Measurements from ENCODE around the gene TMEM98. TPM values are rescaled to one million over a fixed set of nuclear protein-coding genes. Genes with fewer than 3 reads are reported as not detected.
"Not testable (repeated sequence)": the region's sequence is repeated elsewhere in the genome, so short reads cannot be mapped to it uniquely, and the experiment has no call there.

The TMEM98 gene
- total RNA-seq, 1 donor from 2014 or later = 50.6 TPM

DNA sequence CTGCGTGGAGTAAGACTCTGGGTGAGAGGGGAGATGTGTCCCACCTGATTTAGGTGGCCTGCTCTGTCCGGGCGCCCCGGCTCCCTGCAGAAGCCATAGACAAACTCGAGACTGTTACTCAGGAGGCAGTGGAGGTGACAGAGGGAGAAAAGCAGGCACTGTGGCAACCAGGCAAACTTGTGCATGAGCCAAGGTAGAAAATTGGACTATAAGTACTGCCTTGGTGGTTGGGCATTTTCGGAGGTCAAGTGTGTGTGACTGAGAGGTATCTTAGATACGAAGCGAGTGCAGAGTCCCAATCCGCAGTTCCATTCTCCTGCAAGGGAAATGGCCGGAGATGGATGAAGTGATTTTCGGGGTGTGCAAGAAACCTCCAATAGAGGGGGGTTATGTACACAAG lies 36.6 kb downstream of the TMEM98 start:
- no peaks in the 10 kb centered on the region for H3K9me3 ChIP-seq
- no peaks in the 10 kb centered on the region for H3K4me1 ChIP-seq
- intact Hi-C loops (cut with DNase I) = no loop called here
- no peak overlapping the region for H3K27ac ChIP-seq
- H3K27me3 ChIP-seq = no peaks in the 10 kb centered on the region
- no peak for DNase-seq (ENCODE audit: low spot score in 2 of 2)
- TF ChIP-seq, protein P1, sequence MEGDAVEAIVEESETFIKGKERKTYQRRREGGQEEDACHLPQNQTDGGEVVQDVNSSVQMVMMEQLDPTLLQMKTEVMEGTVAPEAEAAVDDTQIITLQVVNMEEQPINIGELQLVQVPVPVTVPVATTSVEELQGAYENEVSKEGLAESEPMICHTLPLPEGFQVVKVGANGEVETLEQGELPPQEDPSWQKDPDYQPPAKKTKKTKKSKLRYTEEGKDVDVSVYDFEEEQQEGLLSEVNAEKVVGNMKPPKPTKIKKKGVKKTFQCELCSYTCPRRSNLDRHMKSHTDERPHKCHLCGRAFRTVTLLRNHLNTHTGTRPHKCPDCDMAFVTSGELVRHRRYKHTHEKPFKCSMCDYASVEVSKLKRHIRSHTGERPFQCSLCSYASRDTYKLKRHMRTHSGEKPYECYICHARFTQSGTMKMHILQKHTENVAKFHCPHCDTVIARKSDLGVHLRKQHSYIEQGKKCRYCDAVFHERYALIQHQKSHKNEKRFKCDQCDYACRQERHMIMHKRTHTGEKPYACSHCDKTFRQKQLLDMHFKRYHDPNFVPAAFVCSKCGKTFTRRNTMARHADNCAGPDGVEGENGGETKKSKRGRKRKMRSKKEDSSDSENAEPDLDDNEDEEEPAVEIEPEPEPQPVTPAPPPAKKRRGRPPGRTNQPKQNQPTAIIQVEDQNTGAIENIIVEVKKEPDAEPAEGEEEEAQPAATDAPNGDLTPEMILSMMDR (IDR thresholded peaks at IDR 0.05) = no peak
- H3K36me3 ChIP-seq = no peaks in the 10 kb centered on the region
- H3K4me3 ChIP-seq = no peak overlapping the region

DNA sequence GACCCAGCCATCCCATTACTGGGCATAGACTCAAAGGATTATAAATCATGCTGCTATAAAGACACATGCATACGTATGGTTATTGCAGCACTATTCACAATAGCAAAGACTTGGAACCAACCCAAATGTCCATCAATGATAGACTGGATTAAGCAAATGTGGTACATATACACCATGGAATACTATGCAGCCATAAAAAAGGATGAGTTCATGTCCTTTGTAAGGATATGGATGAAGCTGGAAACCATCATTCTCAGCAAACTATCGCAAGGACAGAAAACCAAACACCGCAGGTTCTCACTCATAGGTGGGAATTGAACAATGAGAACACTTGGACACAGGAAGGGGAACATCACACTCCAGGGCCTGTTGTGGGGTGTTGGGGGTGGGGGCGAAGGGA lies 41.3 kb downstream of the TMEM98 start:
- H3K9me3 ChIP-seq; DNase-seq (ENCODE audit: low spot score in 2 of 2); intact Hi-C loops (cut with DNase I); H3K27me3 ChIP-seq; H3K4me1 ChIP-seq; H3K36me3 ChIP-seq; H3K4me3 ChIP-seq; H3K27ac ChIP-seq: not testable (repeated sequence)

DNA sequence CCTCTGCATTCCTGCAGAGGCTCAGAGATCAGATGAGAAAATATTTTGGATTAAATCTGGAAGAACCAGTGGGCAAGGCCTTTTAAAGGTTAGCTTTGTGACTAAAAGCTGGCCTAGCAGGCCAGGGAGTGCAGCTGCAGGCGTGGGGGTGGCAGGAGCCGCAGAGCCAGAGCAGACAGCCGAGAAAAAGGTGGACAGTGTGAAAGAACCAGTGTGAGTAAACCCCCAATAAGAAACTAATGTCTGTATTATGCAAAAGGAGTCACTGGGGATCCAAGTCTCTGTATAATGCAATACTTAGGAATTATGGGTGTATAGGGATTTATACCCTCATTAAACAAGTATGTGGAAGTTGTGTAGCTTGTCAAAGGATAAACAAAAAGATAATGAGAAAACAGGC lies 42.3 kb downstream of the TMEM98 start:
- Histone ChIP-seq H3K27ac (no peak overlapping the region), H3K4me1 (no peaks in the 10 kb centered on the region)
- intact Hi-C loops (cut with DNase I) = no loop called here

DNA sequence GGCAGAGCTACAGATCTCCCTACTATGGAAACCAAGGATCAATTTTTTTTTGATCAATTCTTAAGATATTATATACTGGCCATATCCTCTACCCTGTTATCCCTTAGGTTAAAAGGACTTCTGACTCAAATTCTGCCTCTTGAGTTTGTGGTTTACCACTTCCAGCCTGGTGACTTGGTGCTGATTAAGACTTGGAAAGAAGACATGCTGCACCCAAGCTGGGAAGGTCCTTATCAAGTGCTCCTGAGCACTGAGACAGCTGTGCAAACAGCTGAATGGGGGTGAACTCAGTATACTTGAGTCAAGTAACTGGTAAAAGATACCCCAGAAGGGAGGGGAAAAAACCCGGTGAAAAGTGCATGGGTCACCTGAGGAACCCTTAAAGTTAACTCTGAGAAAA lies 43.2 kb downstream of the TMEM98 start:
- no peaks in the 10 kb centered on the region for H3K9me3 ChIP-seq
- intact Hi-C loops (cut with DNase I) = no loop called here
- TF ChIP-seq, protein P1 (IDR thresholded peaks at IDR 0.05) = no peak

More for the DNA sequence above, 42.3 kb downstream of the TMEM98 start:
- H3K36me3 ChIP-seq = no peaks in the 10 kb centered on the region
- DNase-seq (ENCODE audit: low spot score in 2 of 2) = no peak
- H3K27me3 ChIP-seq = no peaks in the 10 kb centered on the region
- H3K4me3 ChIP-seq = no peak overlapping the region
- TF ChIP-seq, protein P1 (IDR thresholded peaks at IDR 0.05) = no peak
- H3K9me3 ChIP-seq = no peaks in the 10 kb centered on the region

DNA sequence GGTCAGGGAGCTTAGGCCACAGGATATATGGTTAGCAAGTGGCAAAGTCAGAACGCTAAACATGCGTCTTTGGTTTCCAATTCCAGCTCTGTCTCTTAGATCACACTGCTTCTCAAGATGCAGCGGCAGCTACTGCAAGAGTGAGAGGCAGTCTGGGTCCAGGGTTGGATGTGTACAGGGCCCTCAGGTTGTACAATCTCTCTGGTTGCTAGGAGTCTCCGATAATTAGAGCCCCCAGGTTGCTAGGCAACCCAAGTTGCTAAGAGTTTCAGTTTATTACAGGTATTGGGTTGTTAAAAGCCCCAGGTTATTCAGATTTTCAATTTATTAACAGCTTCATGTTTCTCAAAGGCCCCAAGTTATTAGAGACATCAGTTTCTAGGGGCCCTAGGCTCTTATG lies 48.2 kb downstream of the TMEM98 start:
- no peak overlapping the region for H3K4me3 ChIP-seq
- H3K27ac ChIP-seq = no peak overlapping the region
- H3K27me3 ChIP-seq = no peaks in the 10 kb centered on the region
- DNase-seq (ENCODE audit: low spot score in 2 of 2) = no peak
- no peaks in the 10 kb centered on the region for H3K4me1 ChIP-seq
- H3K36me3 ChIP-seq = no peaks in the 10 kb centered on the region
- TF ChIP-seq, protein P1 (IDR thresholded peaks at IDR 0.05) = no peak
- no peaks in the 10 kb centered on the region for H3K9me3 ChIP-seq
- intact Hi-C loops (cut with DNase I) = no loop called here

More for the DNA sequence above, 43.2 kb downstream of the TMEM98 start:
- Histone ChIP-seq H3K4me3 (no peak overlapping the region), H3K36me3 (no peaks in the 10 kb centered on the region), H3K27ac (no peak overlapping the region), H3K27me3 (no peaks in the 10 kb centered on the region), H3K4me1 (no peaks in the 10 kb centered on the region)
- DNase-seq (ENCODE audit: low spot score in 2 of 2) = no peak

DNA sequence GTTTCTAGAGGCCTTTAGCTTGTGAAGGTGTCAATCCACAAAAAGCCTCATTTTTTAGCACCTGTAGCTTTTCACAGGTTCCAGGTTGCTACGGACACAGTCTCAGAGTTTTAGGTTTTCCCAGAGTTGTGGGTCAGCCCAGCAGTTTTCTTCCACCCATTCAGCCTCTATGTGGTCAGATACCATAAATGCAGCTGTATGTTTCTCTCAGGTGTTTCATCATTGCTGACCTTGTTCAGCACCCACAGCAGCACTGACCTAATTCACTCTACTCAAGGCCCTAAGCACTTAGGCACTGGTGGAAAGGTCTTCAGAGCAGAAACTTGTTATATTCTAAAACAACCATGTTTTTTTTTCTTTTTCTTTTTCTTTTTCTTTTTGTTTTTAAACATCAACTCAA lies 48.7 kb downstream of the TMEM98 start:
- intact Hi-C loops (cut with DNase I) = no loop called here
- Histone ChIP-seq H3K4me3 (no peak overlapping the region), H3K9me3 (no peaks in the 10 kb centered on the region), H3K27me3 (no peaks in the 10 kb centered on the region), H3K4me1 (no peaks in the 10 kb centered on the region), H3K27ac (no peak overlapping the region), H3K36me3 (no peaks in the 10 kb centered on the region)
- no peak for DNase-seq (ENCODE audit: low spot score in 2 of 2)
- TF ChIP-seq, protein P1 (IDR thresholded peaks at IDR 0.05) = no peak
